Caco-2 (cell line): ENCODE results near the gene PCDHGA6. TPM values are rescaled to one million over a fixed set of nuclear protein-coding genes. Genes with fewer than 3 reads are reported as not detected.

Experiments used
- BruUV-seq: library from RNA; stranded (reverse); fragments of 400-500 nt; replicated peaks from 2 replicates; lab custom pipeline; 2021; lab: Mats Ljungman, UMichigan
- CTCF ChIA-PET: fragments of 300-600 bp; sonication (Branson Sonifier 250); formaldehyde crosslinking; loops from one replicate; lab custom pipeline; 2022; ENCODE audit warnings: antibody characterized with exemption; lab: Charles Lee
- POLR2A ChIA-PET: fragments of 300-600 bp; sonication (Branson Sonifier 250); formaldehyde crosslinking; loops from one replicate; lab custom pipeline; 2022; ENCODE audit warnings: antibody characterized with exemption; lab: Charles Lee
- DNase-seq, 2 experiments: peaks; one replicate each; pipeline versions ENCODE4 v3.0.0 to v3.0.0-alpha.2; 2020 to 2022
- H3K27me3 ChIP-seq: replicated peaks from 2 replicates; pipeline ENCODE4 v1.6.0; 2011; ENCODE audit warnings: low read length; ENCODE audit not compliant: control insufficient read depth, insufficient read depth
- H3K36me3 ChIP-seq: 2 replicates; pipeline ENCODE4 v1.5.1; 2011; ENCODE audit warnings: low read length; ENCODE audit not compliant: control insufficient read depth, insufficient read depth
- H3K4me1 ChIP-seq: fragments of 250-450 bp; sonication (Bioruptor Pico); 2 replicates; pipeline ENCODE4 v1.5.1; 2020; ENCODE audit warnings: mild to moderate bottlenecking
- H3K4me3 ChIP-seq: 2 replicates; pipeline ENCODE4 v1.5.1; 2011; ENCODE audit warnings: low read depth, mild to moderate bottlenecking, control low read depth, low read length
- H3K9me3 ChIP-seq: fragments of 250-450 bp; sonication (Bioruptor Pico); 2 replicates; pipeline ENCODE4 v1.5.1; 2020; ENCODE audit warnings: mild to moderate bottlenecking, moderate library complexity
- H3K27ac Mint-ChIP-seq: one replicate; pipeline ENCODE4 v1.8.0; 2022; ENCODE audit warnings: mixed read lengths; ENCODE audit not compliant: unreplicated experiment
- H3K27me3 Mint-ChIP-seq: one replicate; pipeline ENCODE4 v1.8.0; 2022; ENCODE audit warnings: mixed read lengths; ENCODE audit not compliant: insufficient read depth, unreplicated experiment
- H3K36me3 Mint-ChIP-seq: one replicate; pipeline ENCODE4 v1.8.0; 2022; ENCODE audit warnings: mild to moderate bottlenecking, mixed read lengths; ENCODE audit not compliant: insufficient read depth, unreplicated experiment
- H3K4me1 Mint-ChIP-seq: one replicate; pipeline ENCODE4 v1.8.0; 2022; ENCODE audit warnings: low read depth, mixed read lengths; ENCODE audit not compliant: unreplicated experiment
- H3K4me3 Mint-ChIP-seq: one replicate; pipeline ENCODE4 v1.8.0; 2022; ENCODE audit warnings: mild to moderate bottlenecking, moderate library complexity, mixed read lengths; ENCODE audit not compliant: unreplicated experiment
- H3K9me3 Mint-ChIP-seq: one replicate; pipeline ENCODE4 v1.8.0; 2022; ENCODE audit warnings: mixed read lengths; ENCODE audit not compliant: unreplicated experiment
- CTCF ChIP-seq, 2 experiments: fragments of 200-600 bp in 1 of 2; IDR thresholded peaks; 1 replicate in 1 of 2; 2 replicates in 1 of 2; pipeline versions ENCODE4 v1.5.1 to v1.8.0; 2011 to 2022; ENCODE audit warnings: antibody characterized with exemption in 1 of 2, control low read depth in 1 of 2, inconsistent platforms in 1 of 2, low read depth in 1 of 2, low read length in 1 of 2, mild to moderate bottlenecking in 1 of 2, moderate library complexity in 1 of 2; ENCODE audit not compliant: insufficient read depth in 1 of 2, severe bottlenecking in 1 of 2, unreplicated experiment in 1 of 2
- intact Hi-C: fragments of 100-400 bp; cut with micrococcal nuclease; formaldehyde crosslinking; loops from one replicate; pipeline ENCODE4 v1.10.0; 2022; ENCODE audit not compliant: unreplicated experiment
- total RNA-seq: library from RNA; stranded (reverse); gene quantifications from 2 replicates; pipeline ENCODE4 v1.2.3, GENCODE V29; 2022

Gene PCDHGA6
- total RNA-seq, 1 experiment from 2014 or later, result 0.79 TPM

- Histone ChIP-seq H3K4me1 (no peaks in the 10 kb centered on the region), H3K9me3 (no peaks in the 10 kb centered on the region; the same call in 1 of the 2 replicates), H3K36me3 (no peaks in the 10 kb centered on the region), H3K4me3 (no peak overlapping the region), H3K27me3 (no peaks in the 10 kb centered on the region)
- Mint-ChIP-seq H3K4me1 (no peaks in the 10 kb centered on the region), H3K27ac (no peak overlapping the region), H3K36me3 (no peaks in the 10 kb centered on the region), H3K4me3 (no peak overlapping the region), H3K9me3 (peaks cover 19% of the 10 kb centered on the region), H3K27me3 (no peaks in the 10 kb centered on the region)
- ChIA-PET POLR2A (no interaction called here), CTCF (no interaction called here)
- no TSS peak for BruUV-seq
- intact Hi-C loops, result no loop called here
- no peak for DNase-seq
- no peak for TF ChIP-seq CTCF (IDR thresholded peaks at IDR 0.05; ENCODE audit: insufficient read depth in 1 of 2, low read depth in 1 of 2, low read length in 1 of 2, severe bottlenecking in 1 of 2, unreplicated experiment in 1 of 2)
Observed at GRCh38 chr5:141342773-141343172, 30.9 kb upstream of the PCDHGA6 start.

DNA sequence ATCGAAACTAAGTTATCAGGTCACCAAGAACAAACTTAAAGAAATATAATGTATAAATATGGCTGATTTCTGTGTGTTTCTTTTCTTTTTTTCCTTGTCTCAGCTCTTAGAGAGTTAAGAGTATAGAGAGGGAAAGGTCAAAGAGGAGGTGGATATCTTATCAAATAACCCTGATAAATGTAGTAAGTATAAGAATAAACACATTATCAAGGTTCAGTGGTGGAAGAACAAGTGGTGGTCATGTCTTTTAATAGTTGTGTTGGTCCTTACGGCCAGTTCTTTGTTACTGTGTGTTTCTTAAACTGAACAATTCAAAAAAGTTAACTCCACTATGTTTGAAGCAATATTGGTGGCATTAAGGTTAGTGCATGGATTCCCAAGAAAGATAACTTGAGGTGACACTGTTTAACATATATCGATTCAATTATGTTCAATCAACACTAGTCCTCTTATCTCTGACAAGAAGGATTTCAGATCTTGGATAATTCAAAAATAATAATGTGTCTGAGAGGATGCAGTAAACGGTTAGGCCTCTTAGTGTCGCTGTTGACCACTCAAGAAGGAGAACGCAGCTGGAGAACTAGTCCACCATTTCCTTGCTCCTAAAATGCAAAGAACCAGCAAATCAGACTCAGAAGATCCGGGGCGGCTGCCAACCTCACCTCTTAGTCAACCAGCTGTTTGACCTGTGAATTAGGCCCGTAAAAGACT, 30.3 kb upstream of the PCDHGA6 start, which contains the start of gene PCDHGA3:
TSS of gene PCDHGA3 (plus strand) at position 588 of the 711 bp plus-strand sequence. CDS start 205 bp downstream, outside the sequence.
- no peaks in the 10 kb centered on the region for H3K27me3 ChIP-seq
- no peaks in the 10 kb centered on the region; the same call in 1 of the 2 replicates for H3K9me3 ChIP-seq
- intact Hi-C loops, result no loop called here
- H3K4me3 ChIP-seq, result no peak within 1 kb of the TSS
- H3K36me3 Mint-ChIP-seq, result no peaks in the 10 kb centered on the region
- H3K27me3 Mint-ChIP-seq, result no peaks in the 10 kb centered on the region
- ChIA-PET CTCF (interaction anchor here (1.3 to 1.5 kb wide), 2 partner anchors 23 to 221 kb away, joined by 3 to 5 read pairs; partner anchors contain the start of gene TAF7), POLR2A (no interaction called here)
- H3K4me1 ChIP-seq, result no peaks in the 10 kb centered on the region
- no peaks in the 10 kb centered on the region for H3K36me3 ChIP-seq
- no peak within 1 kb of the TSS for H3K27ac Mint-ChIP-seq
- no peaks in the 10 kb centered on the region for H3K4me1 Mint-ChIP-seq
- TF ChIP-seq CTCF (IDR thresholded peaks at IDR 0.05; ENCODE audit: insufficient read depth in 1 of 2, low read depth in 1 of 2, low read length in 1 of 2, severe bottlenecking in 1 of 2, unreplicated experiment in 1 of 2), result no peak
- H3K9me3 Mint-ChIP-seq, result peaks cover 13% of the 10 kb centered on the region
- BruUV-seq, result no TSS peak
- DNase-seq, result no peak
- H3K4me3 Mint-ChIP-seq, result no peak within 1 kb of the TSS

- Mint-ChIP-seq H3K27ac (no peak overlapping the region), H3K36me3 (no peaks in the 10 kb centered on the region), H3K9me3 (peaks cover 9% of the 10 kb centered on the region), H3K4me3 (no peak overlapping the region), H3K4me1 (no peaks in the 10 kb centered on the region), H3K27me3 (no peaks in the 10 kb centered on the region)
- Histone ChIP-seq H3K27me3 (no peaks in the 10 kb centered on the region), H3K4me1 (no peaks in the 10 kb centered on the region), H3K9me3 (no peaks in the 10 kb centered on the region; the same call in 1 of the 2 replicates), H3K36me3 (no peaks in the 10 kb centered on the region), H3K4me3 (no peak overlapping the region)
- BruUV-seq, result no TSS peak
- TF ChIP-seq CTCF (IDR thresholded peaks at IDR 0.05; ENCODE audit: insufficient read depth in 1 of 2, low read depth in 1 of 2, low read length in 1 of 2, severe bottlenecking in 1 of 2, unreplicated experiment in 1 of 2), result no peak
- intact Hi-C loops, result no loop called here
- ChIA-PET CTCF (interaction anchor here (1.3 to 1.5 kb wide), 2 partner anchors 23 to 220 kb away, joined by 3 to 5 read pairs; partner anchors contain the start of gene TAF7), POLR2A (no interaction called here)
- no peak for DNase-seq
Observed at GRCh38 chr5:141343953-141344463, 29.7 kb upstream of the PCDHGA6 start.
